Erythroblast (primary cell): Measurements from ENCODE around the gene FAM89B.

Experiments
- DNase-seq, 2 experiments: peaks; one replicate each; lab custom pipeline; 2025; lab: John Stamatoyannopoulos, UW
- GATA1 ChIP-seq: IDR thresholded peaks from 2 replicates; pipeline ENCODE4 v1.6.1; 2011; ENCODE audit warnings: low read depth, mild to moderate bottlenecking, control low read depth, low read length, moderate library complexity
- POLR2A ChIP-seq: IDR thresholded peaks from 2 replicates; pipeline ENCODE4 v1.6.1; 2011; ENCODE audit warnings: mild to moderate bottlenecking, low read length

Gene FAM89B

DNA sequence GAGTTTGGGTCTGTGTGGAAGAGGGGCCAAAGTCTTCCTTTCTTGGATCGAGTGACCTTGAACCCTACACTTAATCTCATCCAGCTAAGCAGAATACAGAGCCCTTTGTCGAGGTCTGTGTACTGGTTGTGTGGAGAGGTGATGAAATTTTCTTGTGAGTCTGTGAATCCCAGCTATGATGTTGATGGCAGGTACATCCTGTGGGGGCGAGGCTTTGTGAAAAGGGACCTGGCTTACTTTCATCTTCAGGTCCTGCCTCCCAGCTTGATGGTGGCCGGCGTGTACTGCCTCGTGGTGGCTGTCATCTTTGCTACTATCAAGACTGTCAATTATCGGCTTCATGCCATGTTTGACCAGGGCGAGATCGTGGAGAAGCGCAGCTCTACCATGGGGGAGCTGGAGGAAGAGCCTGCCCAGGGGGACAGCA lies 44.2 kb downstream of the FAM89B start:
- DNase-seq: no peak
- TF ChIP-seq POLR2A (no peak), GATA1 (no peak)

DNA sequence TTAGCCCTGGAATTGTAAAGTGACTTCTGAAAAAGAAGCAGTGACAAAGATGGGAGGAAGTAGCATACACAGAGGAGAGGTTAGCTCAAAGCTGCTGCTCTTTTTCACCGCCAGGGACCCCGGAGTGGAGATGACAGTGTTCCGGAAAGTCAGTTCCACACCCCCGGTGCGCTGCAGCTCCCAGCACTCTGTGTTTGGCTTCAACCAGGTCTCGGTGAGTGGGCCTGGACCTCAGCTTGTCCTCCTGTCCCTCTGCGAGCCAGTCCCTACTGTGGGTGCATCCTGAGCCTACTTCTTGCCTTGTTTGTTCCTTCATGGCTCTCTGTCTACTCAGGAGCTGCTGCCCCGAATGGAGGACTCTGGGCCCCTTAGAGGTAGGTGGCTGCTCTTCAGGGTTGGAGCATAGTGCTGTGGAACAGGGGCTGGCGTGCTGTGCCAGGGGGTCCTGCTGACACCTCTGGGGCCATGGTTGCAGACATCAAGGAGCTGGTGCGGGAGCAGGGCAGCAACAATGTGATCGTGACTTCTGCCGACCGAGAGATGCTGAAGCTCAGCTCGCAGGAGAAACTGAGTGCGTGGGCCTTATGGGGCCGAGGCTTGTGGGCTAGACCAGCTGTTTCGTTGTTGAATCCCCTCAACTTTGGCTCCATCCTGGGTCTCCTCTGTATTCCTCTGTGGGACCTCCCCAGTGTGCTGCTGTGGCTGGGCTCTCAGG lies 45.0 kb downstream of the FAM89B start:
- TF ChIP-seq GATA1: no peak
- TF ChIP-seq POLR2A: no peak
- DNase-seq: no peak

DNA sequence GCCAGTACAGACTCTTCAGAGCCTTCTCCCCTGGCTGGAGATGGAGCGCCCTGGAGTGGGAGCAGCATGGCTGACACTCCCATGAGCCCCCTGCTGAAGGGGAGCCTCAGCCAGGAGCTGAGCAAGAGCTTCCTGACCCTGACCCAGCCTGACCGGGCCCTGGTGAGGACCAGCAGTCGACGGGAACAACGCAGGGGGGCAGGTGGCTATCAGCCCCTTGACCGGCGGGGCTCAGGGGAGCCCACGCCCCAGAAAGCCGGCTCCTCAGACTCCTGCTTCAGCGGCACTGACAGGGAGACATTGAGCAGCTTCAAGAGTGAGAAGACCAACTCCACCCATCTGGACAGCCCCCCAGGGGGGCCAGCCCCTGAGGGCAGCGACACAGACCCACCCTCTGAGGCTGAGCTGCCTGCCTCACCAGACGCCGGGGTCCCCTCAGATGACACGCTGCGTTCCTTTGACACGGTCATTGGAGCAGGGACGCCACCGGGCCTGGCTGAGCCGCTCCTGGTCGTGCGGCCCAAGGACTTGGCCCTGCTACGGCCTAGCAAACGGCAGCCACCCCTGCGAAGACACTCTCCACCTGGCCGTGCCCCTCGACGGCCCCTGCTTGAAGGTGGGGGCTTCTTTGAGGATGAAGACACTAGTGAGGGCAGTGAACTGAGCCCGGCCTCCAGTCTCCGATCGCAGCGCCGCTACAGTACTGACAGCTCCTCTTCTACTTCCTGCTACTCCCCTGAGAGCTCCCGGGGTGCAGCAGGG lies 45.8 kb downstream of the FAM89B start:
- no peak for DNase-seq
- TF ChIP-seq POLR2A: no peak
- TF ChIP-seq GATA1: no peak

DNA sequence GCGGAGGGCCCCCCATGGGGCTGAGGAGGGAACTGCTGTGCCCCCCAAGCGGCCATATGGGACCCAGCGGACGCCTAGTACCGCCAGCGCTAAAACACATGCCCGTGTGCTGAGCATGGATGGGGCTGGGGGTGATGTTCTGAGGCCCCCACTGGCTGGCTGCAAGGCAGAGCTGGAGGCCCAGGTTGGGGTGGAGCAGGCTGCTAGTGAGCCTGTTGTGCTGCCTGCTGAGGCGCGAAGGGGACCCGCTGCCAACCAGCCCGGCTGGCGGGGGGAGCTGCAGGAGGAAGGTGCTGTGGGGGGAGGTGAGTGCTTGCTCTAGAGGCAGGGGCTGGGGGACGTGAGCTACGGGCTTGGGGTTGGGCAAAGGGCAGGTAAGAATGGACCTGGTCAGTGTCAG lies 46.4 kb downstream of the FAM89B start:
- DNase-seq: no peak
- TF ChIP-seq GATA1 (no peak), POLR2A (no peak)

DNA sequence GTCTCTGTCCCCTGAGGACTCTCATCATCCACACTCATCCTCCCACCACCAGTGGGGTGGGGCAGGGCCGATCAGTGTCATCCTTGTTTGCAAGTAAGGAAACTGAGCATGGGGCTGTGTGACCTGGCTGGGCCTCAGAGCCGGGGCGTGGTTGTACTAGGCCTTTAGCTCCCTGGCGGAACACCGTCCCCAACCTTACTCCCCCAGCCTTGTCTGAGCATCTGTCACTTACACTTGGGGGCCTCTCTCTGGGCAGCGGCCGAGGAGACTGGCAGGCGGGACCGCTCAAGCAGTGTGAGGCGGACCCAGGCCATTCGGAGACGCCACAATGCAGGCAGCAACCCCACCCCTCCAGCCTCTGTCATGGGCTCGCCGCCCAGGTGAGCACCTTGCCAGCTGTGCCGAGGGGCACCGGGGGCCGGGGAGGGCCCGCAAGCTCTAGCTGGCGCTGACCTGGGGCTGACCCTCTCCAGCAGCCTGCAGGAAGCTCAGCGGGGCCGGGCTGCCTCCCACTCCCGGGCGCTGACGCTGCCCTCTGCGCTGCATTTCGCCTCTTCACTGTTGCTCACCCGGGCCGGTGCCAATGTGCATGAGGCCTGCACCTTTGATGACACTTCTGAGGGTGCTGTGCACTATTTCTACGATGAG lies 47.1 kb downstream of the FAM89B start:
- no peak for DNase-seq
- TF ChIP-seq POLR2A (no peak), GATA1 (no peak)

DNA sequence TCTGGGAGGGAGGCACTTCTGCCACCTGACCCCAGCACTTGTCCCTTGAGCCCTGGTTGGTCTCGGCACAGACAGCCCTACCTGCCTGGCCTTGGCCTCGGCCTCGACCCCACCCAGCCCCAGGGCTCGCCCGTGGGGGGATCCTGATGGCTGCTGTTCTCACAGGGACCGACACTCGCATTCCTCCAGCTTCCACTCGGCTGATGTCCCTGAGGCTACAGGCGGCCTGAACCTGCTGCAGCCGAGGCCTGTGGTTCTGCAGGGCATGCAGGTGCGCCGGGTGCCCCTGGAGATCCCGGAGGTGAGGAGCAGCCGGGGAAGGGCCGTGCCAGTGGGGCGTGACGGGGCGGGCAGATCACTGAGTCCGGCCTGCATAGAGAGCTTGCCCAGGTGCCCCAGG lies 48.3 kb downstream of the FAM89B start:
- no peak for TF ChIP-seq POLR2A
- TF ChIP-seq GATA1: no peak
- DNase-seq: no peak

DNA sequence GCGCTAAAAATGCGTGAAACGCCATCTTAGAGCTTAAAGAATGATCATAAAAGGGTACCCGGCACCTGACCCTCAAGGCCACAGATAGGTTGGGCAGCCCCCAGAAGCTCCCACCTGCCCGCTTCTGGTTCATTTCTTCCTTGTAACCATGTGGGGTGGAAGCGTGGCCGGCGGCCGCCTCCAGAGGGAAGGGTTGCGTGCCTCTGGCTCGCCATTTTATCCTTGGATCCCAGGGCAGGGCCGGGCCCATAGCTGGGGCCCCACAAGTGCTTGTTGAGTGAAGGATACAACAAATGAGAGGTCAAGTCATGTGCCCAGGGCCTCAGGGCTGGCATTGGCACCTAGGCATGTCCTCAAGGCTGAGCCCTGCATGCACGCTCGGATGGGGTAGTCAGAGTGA lies 49.1 kb downstream of the FAM89B start:
- TF ChIP-seq GATA1 (no peak), POLR2A (no peak)
- DNase-seq: no peak

DNA sequence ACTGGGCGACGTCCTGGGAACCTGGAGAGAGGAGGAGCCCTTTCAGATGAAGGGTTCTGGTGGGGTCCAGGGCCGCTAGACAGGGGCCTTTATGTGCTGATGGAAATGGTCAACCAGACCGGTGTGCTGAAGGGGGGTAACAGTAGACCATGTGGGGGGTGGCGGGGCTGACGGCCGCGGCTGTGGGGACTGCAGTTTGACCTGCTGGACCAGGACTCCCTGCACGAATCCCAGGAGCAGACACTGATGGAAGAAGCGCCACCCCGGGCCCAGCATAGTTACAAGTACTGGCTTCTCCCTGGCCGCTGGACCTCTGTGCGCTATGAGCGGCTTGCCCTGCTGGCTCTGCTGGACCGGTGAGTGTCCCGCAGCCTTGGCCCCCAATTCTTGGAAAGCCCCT lies 49.7 kb downstream of the FAM89B start:
- DNase-seq: no peak
- TF ChIP-seq POLR2A: no peak
- no peak for TF ChIP-seq GATA1

DNA sequence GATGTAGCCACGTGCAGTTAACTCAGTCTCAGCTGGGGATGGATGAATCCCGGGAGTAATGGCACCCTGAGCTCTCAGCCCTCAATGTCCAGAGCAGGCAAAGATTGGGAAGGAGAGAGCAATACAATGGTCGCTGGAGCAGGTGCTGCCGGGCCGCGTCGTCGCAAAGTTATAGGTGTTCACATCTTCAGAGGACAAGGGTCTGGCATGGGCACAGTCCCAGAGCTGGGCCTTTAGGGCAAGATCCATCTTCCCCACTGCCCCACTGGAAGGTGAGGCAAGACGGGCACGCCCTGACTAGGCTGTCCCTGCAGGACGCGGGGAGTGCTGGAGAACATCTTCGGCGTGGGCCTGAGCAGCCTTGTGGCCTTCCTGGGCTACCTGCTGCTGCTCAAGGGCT lies 50.8 kb downstream of the FAM89B start:
- TF ChIP-seq GATA1 (no peak), POLR2A (no peak)
- DNase-seq: no peak
